Umbilical cord (tissue), 2 donors: ENCODE data around the gene MOB1B. TPM values are rescaled to one million over a fixed set of nuclear protein-coding genes. Genes with fewer than 3 reads are reported as not detected.
"Not testable (repeated sequence)": the region's sequence is repeated elsewhere in the genome, so short reads cannot be mapped to it uniquely, and the experiment has no call there.

Source experiments
- DNase-seq: peaks from one replicate; pipeline ENCODE4 v3.0.0-alpha.2; 2015; ENCODE audit warnings: low spot score
- total RNA-seq: library from RNA; depleted of rRNA; stranded (reverse); fragments of >200 nt; gene quantifications from one replicate; pipeline ENCODE4 v1.2.3, GENCODE V29; 2014; ENCODE audit warnings: low replicate concordance; ENCODE audit not compliant: insufficient read depth

Gene MOB1B
- 20.5 TPM for total RNA-seq

- peak; percentile 92 for DNase-seq
Measured at GRCh38 chr4:70901984-70902576, at the start of gene MOB1B. Gene MOB1B, plus strand, starts transcription at chr4:70902369. Its CDS starts 168 bp downstream, at chr4:70902537.

- DNase-seq = no peak
Measured at GRCh38 chr4:70855464-70855863, 46.7 kb upstream of the MOB1B start.

- DNase-seq = no peak
Measured at GRCh38 chr4:70858454-70858853, 43.7 kb upstream of the MOB1B start.

DNA sequence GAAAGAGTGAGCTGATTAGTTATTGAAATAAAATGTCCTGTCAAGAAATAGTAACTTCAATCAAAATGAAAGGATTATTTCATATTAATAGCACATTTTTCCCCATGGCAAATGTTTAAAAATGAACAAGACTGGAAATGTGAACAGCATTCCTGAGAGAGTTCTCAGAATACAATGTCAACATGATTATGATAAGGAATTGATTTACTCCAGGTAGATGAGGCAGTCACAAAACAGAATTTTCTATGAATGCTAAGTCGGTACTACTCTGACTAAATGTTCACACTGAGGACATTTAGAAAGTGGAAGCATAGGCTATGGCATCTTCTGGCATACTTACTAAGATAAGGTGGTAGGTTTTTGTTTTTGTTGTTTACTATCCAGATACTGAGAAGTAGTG, 43.1 kb upstream of the MOB1B start:
- DNase-seq = no peak

GRCh38 chr4:70863099-70863790, 38.9 kb upstream of the MOB1B start:
- DNase-seq = no peak

GRCh38 chr4:70868778-70869177, 33.4 kb upstream of the MOB1B start:
- no peak for DNase-seq

- DNase-seq = no peak
Measured at GRCh38 chr4:70873216-70873615, 29.0 kb upstream of the MOB1B start.

- DNase-seq = no peak
Measured at GRCh38 chr4:70874268-70875156, 27.7 kb upstream of the MOB1B start.

GRCh38 chr4:70877556-70877955, 24.6 kb upstream of the MOB1B start:
- no peak for DNase-seq

GRCh38 chr4:70880739-70881138, 21.4 kb upstream of the MOB1B start:
- no peak for DNase-seq

DNA sequence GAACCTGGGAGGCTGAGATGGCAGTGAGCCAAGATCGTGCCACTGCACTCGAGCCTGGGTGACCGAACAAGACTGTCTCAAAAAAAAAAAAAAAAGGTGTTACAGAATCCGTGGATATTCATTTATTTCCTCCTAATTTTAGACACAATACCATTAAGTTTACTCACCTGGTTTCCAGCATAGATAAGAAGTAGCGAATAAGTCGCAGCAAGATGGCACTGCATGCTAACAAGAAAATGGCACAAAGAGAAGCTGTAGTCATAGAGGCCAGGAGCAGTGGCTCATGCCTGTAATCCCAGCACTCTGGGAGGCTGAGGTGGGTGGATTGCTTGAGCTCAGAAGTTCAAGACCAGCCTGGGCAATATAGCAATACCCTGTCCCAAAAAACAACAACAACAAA, 17.0 kb upstream of the MOB1B start:
- DNase-seq = no peak

DNA sequence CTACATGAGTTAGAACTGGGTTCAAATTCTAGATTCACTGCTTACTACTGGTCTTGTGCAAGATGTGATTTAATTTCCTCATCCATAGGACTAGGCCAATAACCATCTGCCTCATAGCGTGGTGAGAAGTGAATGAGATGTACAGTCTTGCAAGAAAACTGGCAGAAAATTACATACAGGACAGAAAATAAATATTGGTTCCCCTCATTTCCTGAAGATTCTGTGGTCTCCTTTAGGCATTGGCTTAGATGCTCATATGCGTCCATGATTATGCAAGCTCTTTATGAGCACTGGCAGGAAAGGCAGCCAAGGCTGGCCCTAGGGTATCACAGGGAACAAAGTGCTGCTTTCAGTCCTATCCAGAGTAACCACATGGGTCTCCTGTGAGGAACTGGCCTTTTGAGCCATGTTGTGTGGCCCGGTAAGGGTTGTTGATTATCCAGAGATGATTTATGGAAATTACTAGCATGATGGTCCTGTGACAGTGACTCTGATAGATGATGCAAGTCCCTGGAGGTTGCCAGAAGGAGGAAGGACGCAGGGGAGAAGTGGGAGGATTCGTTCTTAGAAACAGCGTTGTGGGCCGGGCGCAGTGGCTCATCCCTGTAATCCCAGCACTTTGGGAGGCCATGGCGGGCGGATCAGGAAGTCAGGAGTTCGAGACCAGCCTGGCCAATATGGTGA, 9.9 kb upstream of the MOB1B start:
- no peak for DNase-seq

GRCh38 chr4:70893790-70894189, 8.4 kb upstream of the MOB1B start:
- no peak for DNase-seq

- DNase-seq = no peak
Measured at GRCh38 chr4:70895405-70895804, 6.8 kb upstream of the MOB1B start.

GRCh38 chr4:70895811-70896491, 6.2 kb upstream of the MOB1B start:
- DNase-seq = no peak

- DNase-seq = not testable (repeated sequence)
Measured at GRCh38 chr4:70898581-70898980, 3.6 kb upstream of the MOB1B start.

DNA sequence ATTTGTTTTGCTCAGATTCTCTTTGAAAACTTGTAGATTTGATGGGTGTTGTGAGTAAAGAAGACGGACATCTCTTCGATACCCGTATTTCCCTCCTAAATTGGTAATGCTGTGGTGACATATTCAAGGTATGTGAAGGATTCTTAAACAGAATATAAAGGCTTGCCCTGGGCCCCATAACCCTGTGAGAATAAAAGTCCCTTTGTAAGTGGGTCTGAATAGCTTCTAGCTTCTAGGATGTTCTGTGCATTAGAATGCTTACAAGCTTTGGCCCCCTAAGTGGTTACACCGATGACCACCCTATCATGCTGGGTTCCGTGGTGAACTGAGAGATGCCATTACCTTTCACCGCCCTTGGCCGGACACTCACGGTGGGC, 574 bp upstream of the MOB1B start:
- no peak for DNase-seq

GRCh38 chr4:70902577-70903290, 565 bp downstream of the MOB1B start:
- DNase-seq = peak; percentile 55

DNA sequence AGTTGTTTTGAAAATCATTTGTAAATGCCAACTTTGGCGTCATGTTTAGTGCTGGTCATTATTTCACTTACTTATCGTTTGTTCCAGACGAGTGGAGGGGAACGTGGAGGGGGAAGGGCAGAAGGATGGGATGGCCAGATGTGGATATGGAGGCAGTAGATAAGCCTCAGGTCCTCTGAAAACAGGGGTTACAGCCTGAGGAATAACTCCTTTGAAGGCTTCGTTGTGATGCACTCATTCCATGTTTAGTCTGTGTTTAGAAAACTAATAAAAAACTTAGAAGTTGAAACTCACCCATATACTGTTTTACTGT, 1.1 kb downstream of the MOB1B start:
- DNase-seq = peak; percentile 47

DNA sequence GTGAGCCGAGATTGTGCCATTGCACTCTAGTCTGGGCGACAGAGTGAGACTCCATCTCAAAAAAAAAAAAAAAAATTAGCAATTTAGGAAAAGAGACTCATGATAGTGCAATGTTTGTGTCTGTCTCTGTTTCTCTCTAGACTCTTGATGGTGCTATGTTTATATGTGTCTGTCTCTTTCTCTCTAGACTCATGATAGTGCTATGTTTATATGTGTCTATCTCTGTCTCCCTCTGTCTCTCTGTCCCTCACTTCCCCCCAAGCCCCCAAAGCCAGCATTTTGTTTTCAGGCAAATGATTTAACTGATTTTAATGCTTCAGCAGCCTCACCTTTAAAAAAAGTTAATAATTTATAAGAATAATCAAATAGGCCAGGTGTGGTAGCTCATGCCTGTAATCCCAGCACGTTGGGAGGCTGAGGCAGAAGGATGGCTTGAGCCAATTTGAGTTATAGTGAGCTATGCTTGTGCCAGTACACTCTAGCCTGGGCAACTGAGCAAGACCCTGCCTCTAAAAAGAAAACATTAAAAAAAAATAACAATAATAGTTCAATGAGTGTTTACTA, 6.9 kb downstream of the MOB1B start:
- no peak for DNase-seq

GRCh38 chr4:70914000-70914399, 11.8 kb downstream of the MOB1B start:
- no peak for DNase-seq
